Transverse colon (tissue), 4 donors: Measurements from ENCODE around the gene SSBP4. TPM values are rescaled to one million over a fixed set of nuclear protein-coding genes. Genes with fewer than 3 reads are reported as not detected.

Experiments used
- DNase-seq: peaks from one replicate; pipeline ENCODE4 v3.0.0-alpha.2; 2019
- H3K27ac ChIP-seq, 4 donors: fragments of 200-600 bp; sonication (generic); 2 replicates each; pipeline ENCODE4 v1.5.1; 2016 to 2018; ENCODE audit warnings: inconsistent platforms in 4 of 4
- H3K27me3 ChIP-seq: fragments of 200-600 bp; sonication (generic); 2 replicates; pipeline ENCODE4 v1.5.1; 2017; ENCODE audit warnings: inconsistent platforms
- H3K36me3 ChIP-seq, 4 donors: fragments of 200-600 bp; sonication (generic); 2 replicates each; pipeline ENCODE4 v1.5.1; 2017 to 2019; ENCODE audit warnings: inconsistent platforms in 4 of 4
- H3K4me1 ChIP-seq, 4 donors: fragments of 200-600 bp; sonication (generic); 2 replicates each; pipeline ENCODE4 v1.5.1; 2017 to 2020; ENCODE audit warnings: inconsistent platforms in 4 of 4
- H3K4me3 ChIP-seq, 4 donors: fragments of 200-600 bp; sonication (generic); 1 replicate in 1 of 4; 2 replicates in 3 of 4; pipeline versions ENCODE4 v1.5.1 to v1.6.1; 2017 to 2019; ENCODE audit warnings: inconsistent platforms in 4 of 4
- H3K9me3 ChIP-seq, 2 donors: fragments of 200-600 bp; sonication (generic); 2 replicates each; pipeline ENCODE4 v1.5.1; 2017 to 2019; ENCODE audit warnings: inconsistent platforms in 2 of 2
- EP300 ChIP-seq: sonication (generic); formaldehyde crosslinking; IDR thresholded peaks from one replicate; pipeline ENCODE4 v1.6.1; 2017; ENCODE audit warnings: antibody characterized with exemption, low read depth
- POLR2A ChIP-seq: fragments of 450-650 bp; IDR thresholded peaks from one replicate; pipeline ENCODE4 v1.6.1; 2016; ENCODE audit warnings: antibody characterized with exemption, mild to moderate bottlenecking, moderate library complexity
- POLR2AphosphoS5 ChIP-seq, 3 donors: sonication (generic); formaldehyde crosslinking; IDR thresholded peaks; one replicate each; pipeline ENCODE4 v1.6.1; 2016; ENCODE audit warnings: antibody characterized with exemption in 3 of 3
- WGBS, 2 donors: methylation state at CpG; one replicate each; pipeline ENCODE4 v1.1.5; 2018; ENCODE audit warnings: low coverage in 1 of 2; 5-methylcytosine and 5-hydroxymethylcytosine counted together
- in situ Hi-C, 4 donors: fragments of 200-750 bp; cut with MboI; loops; one replicate each; pipeline versions ENCODE4 v1.15.0 to v1.15.1; 2017; ENCODE audit warnings: low sequenced_read_pairs in 3 of 4, low pct_ligation_motif_present in 1 of 4, low pct_unique_long_range_greater_than_20kb in 1 of 4
- intact Hi-C: fragments of 100-400 bp; cut with DNase I; formaldehyde crosslinking; loops from one replicate; pipeline ENCODE4 v1.15.1; 2023; ENCODE audit warnings: low total_unique reads
- total RNA-seq, 4 donors: library from RNA; depleted of rRNA; stranded (reverse); fragments of >200 nt; gene quantifications; one replicate each; pipeline ENCODE4 v1.1.0, GENCODE V29; 2016
- TF ChIP-seq, protein P1 (sequence below), 5 experiments: fragments of 200-600 bp in 3 of 5; fragments of 450-650 bp in 2 of 5; sonication (generic) in 3 of 5; IDR thresholded peaks; 1 replicate in 2 of 5; 2 replicates in 3 of 5; pipeline ENCODE4 v1.5.1; 2016 to 2017; ENCODE audit warnings: antibody characterized with exemption in 5 of 5, inconsistent platforms in 3 of 5, mild to moderate bottlenecking in 2 of 5, moderate library complexity in 1 of 5

Gene SSBP4
- total RNA-seq, 4 donors from 2014 or later: 9.4 to 40.4 (median 32.2) TPM

DNA sequence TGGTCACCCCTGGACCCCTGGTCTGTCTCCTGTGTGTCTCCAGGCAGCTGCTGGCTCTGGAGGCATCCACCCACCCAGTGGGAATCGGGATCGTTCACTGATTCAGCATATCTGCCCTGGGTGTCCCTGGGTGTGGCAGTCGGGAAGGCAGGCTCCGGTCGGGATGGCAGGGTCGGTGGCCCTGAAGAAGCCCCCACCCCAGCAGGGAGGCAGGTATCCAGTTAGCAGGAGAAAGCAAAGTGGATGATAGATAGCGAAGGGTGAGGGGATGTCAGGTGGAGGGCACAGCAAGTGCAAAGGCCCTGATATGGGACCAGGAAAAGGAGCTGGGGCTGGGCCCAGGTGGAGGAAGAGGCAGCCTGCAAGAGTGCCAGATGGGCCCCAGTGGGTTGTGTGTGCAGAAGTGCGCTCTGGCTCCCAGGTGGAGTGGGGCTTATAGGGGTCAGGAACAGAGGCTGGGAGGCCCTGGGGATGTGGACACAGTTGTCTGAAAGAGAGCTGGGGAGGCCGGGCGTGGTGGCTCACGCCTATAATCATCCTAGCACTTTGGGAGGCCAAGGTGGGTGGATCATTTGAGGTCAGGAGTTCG is 2.3 kb downstream of the SSBP4 start:
- Histone ChIP-seq H3K4me3 (no peak overlapping the region), H3K27me3 (peaks cover 16% of the 10 kb centered on the region), H3K4me1 (peaks cover 38 to 77% (median 60%) of the 10 kb centered on the region in 4 donors), H3K36me3 (no peaks in the 10 kb centered on the region), H3K9me3 (no peaks in the 10 kb centered on the region), H3K27ac (peak overlapping the region; percentile 87 to 92 (median 88))
- intact Hi-C loops: no loop called here
- in situ Hi-C loops: loop anchor here in 1 of 4 donors (25.0 kb wide), 1 partner anchor 159 kb away; the partner anchor contains the start of gene IQCN
- 78% methylated on average over 12 of the region's 12 CpGs; no CpG with 5 or more reads in 1 of the 2 donors for WGBS, 2 donors
- DNase-seq: no peak
- no peak for TF ChIP-seq EP300
- TF ChIP-seq, protein P1, sequence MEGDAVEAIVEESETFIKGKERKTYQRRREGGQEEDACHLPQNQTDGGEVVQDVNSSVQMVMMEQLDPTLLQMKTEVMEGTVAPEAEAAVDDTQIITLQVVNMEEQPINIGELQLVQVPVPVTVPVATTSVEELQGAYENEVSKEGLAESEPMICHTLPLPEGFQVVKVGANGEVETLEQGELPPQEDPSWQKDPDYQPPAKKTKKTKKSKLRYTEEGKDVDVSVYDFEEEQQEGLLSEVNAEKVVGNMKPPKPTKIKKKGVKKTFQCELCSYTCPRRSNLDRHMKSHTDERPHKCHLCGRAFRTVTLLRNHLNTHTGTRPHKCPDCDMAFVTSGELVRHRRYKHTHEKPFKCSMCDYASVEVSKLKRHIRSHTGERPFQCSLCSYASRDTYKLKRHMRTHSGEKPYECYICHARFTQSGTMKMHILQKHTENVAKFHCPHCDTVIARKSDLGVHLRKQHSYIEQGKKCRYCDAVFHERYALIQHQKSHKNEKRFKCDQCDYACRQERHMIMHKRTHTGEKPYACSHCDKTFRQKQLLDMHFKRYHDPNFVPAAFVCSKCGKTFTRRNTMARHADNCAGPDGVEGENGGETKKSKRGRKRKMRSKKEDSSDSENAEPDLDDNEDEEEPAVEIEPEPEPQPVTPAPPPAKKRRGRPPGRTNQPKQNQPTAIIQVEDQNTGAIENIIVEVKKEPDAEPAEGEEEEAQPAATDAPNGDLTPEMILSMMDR (IDR thresholded peaks at IDR 0.05): no peak
- TF ChIP-seq POLR2AphosphoS5 (IDR thresholded peaks at IDR 0.05): no peak
- no peak for TF ChIP-seq POLR2A

DNA sequence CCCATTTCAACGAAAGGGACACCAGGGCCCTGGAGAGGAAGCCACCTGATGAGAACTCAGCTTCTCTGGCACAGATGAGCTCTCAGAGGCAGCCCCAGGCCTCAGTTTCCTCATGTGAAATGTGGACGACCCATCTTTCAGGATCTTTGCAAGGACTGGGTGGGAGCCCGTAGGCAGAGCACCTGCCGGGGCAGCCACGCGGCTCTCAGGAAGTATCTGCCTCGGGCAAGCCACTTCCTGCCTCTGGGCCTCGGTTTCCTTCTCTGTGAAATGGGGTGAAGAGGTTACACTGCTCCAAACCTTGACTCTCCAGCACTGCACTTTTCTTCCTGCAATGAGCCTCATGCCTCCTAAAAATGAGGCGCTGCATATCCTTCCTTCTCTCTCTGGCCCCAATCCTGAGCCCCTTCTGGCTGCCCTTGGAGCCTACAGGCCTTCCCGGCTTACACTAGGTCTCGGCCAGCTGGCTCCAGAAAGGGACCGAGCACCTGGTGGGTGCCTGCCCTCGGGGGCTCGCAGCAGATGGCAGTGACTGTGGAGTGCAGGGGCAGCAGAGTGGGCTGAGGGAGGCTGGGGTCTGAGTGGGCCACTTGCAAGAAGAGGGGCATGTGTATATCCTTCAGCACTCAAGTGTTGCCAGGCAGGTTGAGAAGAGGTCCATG is 3.5 kb downstream of the SSBP4 start:
- DNase-seq: no peak
- Histone ChIP-seq H3K4me1 (peaks cover 28 to 68% (median 50%) of the 10 kb centered on the region in 4 donors), H3K4me3 (no peak overlapping the region), H3K9me3 (no peaks in the 10 kb centered on the region), H3K36me3 (no peaks in the 10 kb centered on the region), H3K27ac (peak overlapping the region in 3 of 4 donors; percentile 5 to 52 (median 10)), H3K27me3 (peaks cover 4% of the 10 kb centered on the region)
- TF ChIP-seq EP300: no peak
- no peak for TF ChIP-seq POLR2A
- TF ChIP-seq POLR2AphosphoS5 (IDR thresholded peaks at IDR 0.05): no peak
- TF ChIP-seq, protein P1 (IDR thresholded peaks at IDR 0.05): no peak
- WGBS, 2 donors: 70% methylated on average over 14 of the region's 14 CpGs; no CpG with 5 or more reads in 1 of the 2 donors
- in situ Hi-C loops (loop anchor here in 1 of 4 donors (25.0 kb wide), 1 partner anchor 160 kb away; the partner anchor contains the start of gene IQCN), intact Hi-C loops (no loop called here)

DNA sequence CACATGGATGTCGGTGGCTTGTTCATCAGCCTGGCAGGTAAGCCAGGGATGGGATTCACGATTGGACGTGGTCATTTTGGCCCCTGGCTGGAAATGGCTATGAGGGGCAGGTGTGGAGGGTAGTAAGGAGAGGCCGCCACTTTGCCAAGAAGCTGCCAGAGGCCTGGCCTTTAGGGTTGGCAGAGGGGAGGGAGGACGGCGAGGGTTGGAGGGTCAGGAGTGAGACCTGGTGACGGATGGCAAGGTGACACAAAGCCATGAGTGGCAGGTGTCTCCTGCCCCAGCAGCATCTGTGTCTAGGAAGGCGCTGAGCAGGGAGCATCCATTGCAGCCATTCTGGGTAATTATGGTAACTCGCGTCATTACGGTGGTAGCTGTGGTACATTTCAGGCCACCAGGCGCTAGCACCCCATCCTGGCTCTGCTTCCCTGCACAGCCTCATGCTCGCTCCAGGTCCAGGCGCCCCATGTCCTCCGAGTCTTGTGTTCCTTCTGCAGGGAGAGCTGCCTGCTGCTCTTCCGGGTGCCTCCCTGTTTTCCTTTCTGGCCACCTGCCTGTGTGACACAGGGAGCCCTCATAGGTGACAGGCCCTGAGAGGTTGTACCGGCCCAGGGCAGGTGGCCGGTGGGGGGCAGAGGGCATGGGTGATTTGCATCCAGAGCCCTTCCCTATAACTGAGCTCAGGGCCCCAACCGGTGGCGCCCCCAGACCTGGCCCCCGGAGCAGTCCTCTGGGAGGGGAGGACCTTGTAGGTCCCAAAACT is 4.2 kb downstream of the SSBP4 start:
- H3K4me3 ChIP-seq: no peak overlapping the region
- DNase-seq: no peak
- no peaks in the 10 kb centered on the region for H3K9me3 ChIP-seq
- no peaks in the 10 kb centered on the region for H3K36me3 ChIP-seq
- no peak for TF ChIP-seq EP300
- TF ChIP-seq POLR2A: no peak
- TF ChIP-seq, protein P1 (IDR thresholded peaks at IDR 0.05): no peak
- TF ChIP-seq POLR2AphosphoS5 (IDR thresholded peaks at IDR 0.05): no peak
- 73 to 86% methylated on average over 4 to 16 of the region's 21 CpGs for WGBS, 2 donors
- peaks cover 23 to 61% (median 44%) of the 10 kb centered on the region in 4 donors for H3K4me1 ChIP-seq
- H3K27ac ChIP-seq: peak overlapping the region; percentile 7 to 62 (median 44)
- in situ Hi-C loops: loop anchor here in 1 of 4 donors (25.0 kb wide), 1 partner anchor 161 kb away; the partner anchor contains the start of gene IQCN
- intact Hi-C loops: no loop called here
- H3K27me3 ChIP-seq: no peaks in the 10 kb centered on the region
